ENCODE measurements around the gene ULK2.
"Not testable (repeated sequence)": the region's sequence is repeated elsewhere in the genome, so short reads cannot be mapped to it uniquely, and the experiment has no call there.

ULK2 gene

GRCh38 chr17:19867329-19868078, at the start of gene ULK2:
Gene ULK2, minus strand, starts transcription at chr17:19867936. Its CDS starts 519 bp downstream, at chr17:19867417.
- DNase-seq, result no peak

DNA sequence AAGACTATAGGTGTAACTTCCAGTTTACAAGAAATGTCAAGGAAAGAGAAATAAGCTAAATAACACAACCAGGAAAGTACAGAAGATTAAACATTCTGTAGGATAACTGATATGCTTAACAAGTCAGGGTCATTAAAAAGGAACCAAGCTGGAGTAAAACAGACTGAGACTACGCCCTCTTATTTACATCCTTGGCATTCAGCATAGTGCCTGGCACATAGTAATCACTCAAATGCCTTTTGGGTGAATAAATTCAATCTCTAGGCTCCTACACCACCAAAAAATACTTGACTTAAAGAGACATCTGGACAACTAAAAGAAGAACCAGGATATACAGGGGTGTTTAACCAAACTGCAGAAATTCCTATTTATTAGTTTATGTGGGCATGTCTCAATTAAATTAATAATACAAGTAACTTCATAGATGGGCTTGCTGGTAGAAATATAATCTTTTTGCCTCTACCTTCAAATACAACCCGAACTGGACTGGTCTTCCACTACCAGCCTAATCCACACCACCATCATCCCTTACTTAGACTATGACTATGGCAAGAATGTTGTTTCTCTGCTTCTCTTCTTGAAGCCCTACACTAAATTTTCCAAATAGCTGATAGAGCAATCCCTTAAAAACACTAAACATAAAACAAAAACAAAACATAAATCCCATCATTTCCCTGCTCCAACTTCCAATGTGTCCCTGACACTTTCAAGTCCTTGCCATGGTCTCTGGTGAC, 47.7 kb upstream of the ULK2 start:
- DNase-seq, result no peak

- no peak for DNase-seq
These were observed 43.3 kb upstream of the ULK2 start for GRCh38 chr17:19911033-19911432.

DNA sequence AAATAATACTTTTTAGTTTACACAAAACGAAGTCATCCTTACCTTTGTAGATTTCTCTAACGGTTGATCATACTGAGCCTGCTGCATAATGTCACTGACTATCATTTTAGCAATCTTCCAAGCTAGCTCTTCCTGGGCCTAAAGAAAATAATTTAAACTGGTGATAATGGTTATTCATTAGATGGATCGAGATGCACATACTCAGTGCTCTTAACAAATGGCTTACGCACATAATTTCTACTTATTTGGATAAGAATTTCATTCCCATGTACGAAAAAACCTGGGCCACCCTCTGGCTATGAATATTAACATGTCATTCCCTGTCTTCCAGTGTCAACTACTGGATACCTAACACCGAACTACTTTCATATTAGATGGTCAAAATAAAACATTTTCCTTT, 41.4 kb upstream of the ULK2 start:
- no peak for DNase-seq

DNA sequence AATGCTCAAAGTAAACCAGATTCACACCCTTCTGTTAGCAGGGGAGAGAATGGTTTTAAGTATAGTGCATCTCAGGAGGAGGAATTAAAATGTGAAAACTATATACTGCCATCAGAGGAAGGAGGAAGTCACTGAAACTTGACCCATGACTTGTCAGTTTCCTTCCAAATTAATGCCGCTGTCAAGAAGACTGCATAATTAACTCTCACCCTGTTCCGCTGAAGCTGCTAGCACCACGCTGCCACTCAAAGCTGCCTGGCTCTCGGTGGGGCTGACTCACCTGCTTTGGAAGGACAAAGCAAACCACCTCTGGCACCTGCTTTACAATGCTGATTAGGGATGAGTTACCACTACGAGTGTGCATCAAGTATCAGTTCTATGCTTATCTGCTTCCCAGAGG, 37.8 kb upstream of the ULK2 start:
- no peak for DNase-seq

- DNase-seq, result no peak
These were observed 37.2 kb upstream of the ULK2 start for GRCh38 chr17:19904924-19905323.

GRCh38 chr17:19904412-19904811, 36.7 kb upstream of the ULK2 start:
- DNase-seq, result no peak

DNA sequence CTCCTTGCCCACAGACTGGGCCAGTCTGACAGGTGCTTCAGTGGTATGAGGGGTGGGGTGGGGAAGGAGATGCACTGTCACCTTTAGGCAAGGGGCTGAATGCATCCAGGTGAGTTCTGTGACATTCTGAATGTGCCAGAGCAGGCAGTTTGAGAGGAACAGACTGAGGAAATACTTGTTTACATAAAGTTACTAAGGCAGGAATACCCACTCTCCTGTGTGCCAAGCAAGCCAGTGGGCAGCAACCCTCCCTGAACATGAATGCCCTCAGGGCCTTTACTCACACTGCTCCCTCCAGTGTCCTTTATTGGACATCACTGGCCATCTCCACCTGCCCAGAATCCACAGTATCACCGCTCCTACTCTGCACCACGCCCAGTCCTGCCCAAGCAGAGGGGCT, 33.1 kb upstream of the ULK2 start:
- no peak for DNase-seq

DNA sequence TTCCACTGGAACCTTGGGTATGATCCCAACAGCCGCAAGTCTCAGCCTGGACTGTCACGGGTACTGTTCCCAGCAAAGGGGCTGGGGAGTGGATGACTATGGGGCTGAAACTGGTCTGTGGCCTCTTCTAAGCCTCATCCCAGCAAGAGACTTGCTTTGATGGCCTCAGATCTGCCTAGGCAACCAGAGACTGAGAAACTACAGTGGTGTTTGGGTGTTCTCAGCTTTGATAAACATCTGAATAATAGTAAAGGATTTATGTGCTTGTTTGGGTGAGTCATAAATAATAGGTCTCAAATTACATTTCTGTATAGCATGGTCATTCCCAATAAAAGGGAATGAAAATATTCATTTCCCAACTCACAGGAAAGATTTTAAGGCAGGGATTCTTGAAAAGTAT, 30.2 kb upstream of the ULK2 start:
- DNase-seq, result no peak

DNA sequence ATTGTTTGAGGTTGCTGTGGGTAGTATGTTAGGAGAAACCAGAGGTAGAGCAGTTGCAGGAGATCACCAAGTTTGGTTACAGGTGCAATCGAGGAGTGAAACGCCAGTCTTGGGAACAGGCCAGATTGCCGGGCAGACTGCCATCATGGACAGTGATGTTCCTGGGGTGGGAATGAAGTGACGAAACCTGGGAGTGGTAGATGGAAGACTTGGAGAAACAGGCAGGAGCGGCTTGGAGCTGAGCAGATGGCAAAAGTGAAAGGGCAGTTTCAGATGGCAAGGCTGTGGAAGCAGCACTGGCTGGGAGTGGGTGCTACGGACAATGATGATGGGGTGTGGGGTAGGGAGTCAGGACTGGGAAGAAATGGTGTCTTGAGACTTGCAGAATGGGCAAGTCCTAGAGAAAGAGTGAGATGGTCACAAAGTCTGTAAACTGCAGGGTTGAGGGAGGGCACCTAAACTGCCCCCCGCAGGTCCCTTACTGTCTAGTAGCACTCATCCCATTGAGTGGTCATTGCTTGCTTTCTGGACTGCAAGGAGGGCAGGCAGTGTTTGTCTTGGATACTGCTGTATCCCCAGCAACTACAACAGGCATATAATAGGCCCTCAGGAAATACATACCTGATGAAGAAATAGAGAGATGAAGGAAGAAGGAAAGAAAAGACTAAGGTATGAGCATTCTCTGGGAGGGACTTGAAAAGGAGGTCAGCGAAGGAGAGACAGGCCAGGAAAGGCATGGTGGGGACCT, 29.5 kb upstream of the ULK2 start:
- no peak for DNase-seq

GRCh38 chr17:19896679-19897078, 28.9 kb upstream of the ULK2 start:
- no peak for DNase-seq

DNA sequence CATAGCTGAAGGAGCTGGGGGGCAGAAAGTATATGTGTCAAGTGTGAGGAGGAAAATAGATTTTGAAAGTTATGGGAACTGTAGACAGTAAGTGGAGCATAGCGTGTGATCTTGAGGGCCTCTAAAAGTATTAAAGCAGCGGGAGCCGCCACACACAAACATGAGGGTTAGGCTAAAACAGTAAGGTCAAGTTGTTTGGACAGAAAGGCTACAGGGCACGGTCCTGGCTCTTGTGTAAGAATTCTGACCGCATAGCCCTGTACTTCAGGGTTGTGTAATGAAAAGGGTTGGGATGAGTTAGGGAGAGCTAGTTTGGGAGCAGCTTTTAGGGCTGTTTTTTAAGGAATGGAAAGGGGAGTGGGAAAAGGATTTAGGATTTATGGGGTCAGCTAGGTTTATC, 22.8 kb upstream of the ULK2 start:
- not testable (repeated sequence) for DNase-seq

DNA sequence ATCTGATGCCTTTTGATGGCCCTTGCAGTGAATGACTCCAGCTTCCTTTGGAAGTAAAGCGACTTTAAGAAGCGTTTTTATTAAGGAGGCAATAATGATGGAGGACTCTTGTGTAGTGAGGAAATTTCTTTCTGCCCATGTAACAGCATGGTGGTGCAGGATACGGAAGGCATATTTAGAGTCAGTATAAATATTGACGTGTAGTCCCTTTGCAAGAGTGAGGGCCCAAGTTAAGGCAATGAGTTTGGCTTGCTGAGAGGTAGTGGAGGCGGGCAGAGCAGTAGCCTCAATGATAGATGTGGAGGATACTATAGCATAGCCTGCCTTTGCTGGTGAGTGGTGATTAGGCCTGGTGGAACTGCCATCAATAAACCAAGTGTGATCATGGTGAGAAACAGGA, 22.3 kb upstream of the ULK2 start:
- not testable (repeated sequence) for DNase-seq

DNA sequence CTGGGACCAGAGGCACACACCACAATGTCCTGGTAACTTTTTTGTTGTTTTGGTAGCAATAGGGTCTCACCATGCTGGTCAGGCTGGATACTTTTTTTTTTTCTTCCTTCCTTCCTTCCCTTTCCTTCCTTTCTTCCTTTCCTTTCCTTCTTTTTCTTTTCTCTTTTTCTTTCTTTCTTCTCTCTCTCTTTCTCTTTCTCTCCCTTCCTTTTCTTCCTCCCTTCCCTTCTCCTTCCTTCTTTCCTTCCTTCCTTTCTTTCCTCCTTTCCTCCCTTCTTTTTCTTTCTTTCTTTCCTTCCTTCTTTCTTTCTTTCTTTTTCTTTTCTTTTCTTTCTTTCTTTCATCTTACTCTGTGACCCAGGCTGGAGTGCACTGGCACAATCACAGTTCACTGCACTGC, 18.4 kb upstream of the ULK2 start:
- DNase-seq, result no peak

DNA sequence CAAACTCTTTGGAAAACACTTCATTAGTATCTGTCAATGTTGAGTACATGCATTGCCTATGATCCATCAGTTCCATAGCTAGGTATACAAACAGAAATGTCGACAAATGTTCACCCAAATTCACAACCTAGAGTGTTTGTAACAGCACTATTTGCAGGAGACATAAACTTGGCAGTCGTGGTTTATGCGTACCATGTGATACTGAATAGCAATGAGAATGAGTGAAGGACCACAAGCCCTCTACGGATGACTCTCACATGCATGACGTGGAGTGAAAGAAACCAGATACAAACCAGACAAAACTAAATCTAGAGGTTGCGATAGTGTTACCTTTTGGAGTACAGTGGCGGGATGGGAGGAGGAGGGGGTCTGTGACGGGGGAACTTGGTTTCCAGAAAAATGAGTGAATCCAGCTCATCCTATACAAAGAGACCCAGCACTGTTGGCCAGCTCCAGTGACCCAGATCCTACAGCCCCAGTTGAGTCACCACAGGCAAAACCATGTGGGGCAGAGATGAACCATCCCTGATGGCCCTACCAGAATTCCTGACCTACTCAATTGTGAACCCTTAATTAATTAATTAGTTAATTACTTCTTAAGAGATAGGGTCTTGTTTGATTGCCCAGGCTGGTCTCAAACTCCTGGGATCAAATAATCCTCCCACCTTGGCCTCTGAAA, 15.9 kb upstream of the ULK2 start:
- no peak for DNase-seq

- no peak for DNase-seq
These were observed 12.7 kb upstream of the ULK2 start for GRCh38 chr17:19880393-19880792.

GRCh38 chr17:19877364-19877945, 9.7 kb upstream of the ULK2 start:
- no peak for DNase-seq

DNA sequence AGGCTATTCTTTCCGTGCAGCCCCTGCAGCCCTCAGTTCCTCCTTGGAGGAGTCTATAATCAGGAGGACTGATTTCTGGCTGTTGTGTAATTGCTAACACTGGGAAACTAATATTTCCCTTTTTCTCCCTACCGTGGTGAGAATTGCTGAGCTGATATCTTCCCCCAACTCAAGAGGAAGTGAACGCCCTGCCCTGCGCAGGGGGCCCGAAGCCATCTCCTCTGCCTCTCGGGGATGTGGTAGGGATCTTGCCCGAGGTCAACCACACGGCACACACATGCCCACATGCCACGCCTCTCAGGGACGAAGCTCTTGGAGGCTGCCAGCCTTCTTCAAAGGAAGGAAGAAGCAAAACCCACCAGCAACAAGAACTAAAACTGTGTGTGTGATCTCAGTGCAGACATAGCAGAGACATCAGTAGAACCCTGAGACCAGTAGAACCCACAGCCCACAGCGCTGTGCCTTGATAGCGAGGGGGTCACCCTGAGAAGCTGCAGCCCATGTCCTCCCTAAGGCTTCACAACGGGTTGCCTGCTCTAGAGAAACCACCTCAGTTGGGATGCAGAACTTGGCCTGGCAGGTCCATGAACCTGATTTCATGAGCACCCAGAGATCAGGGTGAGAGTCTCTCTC, 8.9 kb upstream of the ULK2 start:
- no peak for DNase-seq

DNA sequence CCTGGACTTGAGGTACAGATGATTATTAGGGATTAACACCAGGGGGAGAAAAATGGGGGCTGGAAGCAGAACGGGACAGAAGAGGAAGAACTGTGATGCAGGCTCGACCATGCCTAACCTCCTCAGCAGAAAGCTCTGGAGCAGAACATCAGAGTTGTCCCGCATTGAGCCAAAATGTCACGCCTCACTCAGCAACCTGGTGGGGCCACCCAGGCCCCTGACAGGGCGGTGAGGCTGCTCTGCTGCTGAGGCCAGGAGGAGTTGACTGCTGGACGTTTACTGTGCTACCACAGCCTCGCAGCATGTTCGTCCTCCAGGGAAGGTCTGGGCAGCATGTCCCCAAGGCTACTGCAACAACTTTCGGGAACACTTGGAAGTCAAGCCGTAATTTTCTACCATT, 6.5 kb upstream of the ULK2 start:
- DNase-seq, result no peak

GRCh38 chr17:19873346-19873745, 5.6 kb upstream of the ULK2 start:
- DNase-seq, result no peak

- no peak for DNase-seq
These were observed 301 bp upstream of the ULK2 start for GRCh38 chr17:19868079-19868395.

DNA sequence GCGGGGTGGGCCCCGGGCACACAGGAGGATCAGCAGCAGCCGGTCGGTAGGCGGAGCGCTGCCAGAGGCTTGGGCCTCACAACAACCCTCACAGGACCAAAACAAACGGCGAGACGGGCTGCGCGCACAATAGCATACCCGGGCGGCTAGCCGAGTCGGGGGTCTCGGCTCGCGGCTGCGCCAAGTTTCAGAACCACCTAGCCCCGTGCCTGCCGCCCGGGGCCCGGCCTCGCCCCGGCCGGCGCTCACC, 732 bp downstream of the ULK2 start:
- DNase-seq, result no peak

- no peak for DNase-seq
These were observed 2.7 kb downstream of the ULK2 start for GRCh38 chr17:19865021-19865420.

Measured in NCI-H446 treated with DMSO at 0.1 percent for 48 hours (cell line).